SK-N-SH (cell line): ENCODE results near the gene RHOH. TPM values are rescaled to one million over a fixed set of nuclear protein-coding genes. Genes with fewer than 3 reads are reported as not detected.

Source experiments
- CTCF ChIA-PET: fragments of 300-600, 350-600 bp; formaldehyde crosslinking; extraction: SDS; loops from one replicate; lab custom pipeline; 2021; lab: Yijun Ruan, JAX
- POLR2A ChIA-PET: fragments of 350-600 bp; sonication (Branson Sonifier 250); formaldehyde crosslinking; extraction: SDS; loops from one replicate; lab custom pipeline; 2020; ENCODE audit warnings: antibody characterized with exemption, inconsistent platforms; lab: Yijun Ruan, JAX
- DNase-seq: peaks from one replicate; pipeline ENCODE4 v3.0.0; 2012
- H2AFZ ChIP-seq: fragments of 200-600 bp; sonication (generic); 2 replicates; pipeline ENCODE4 v1.8.1; 2016; ENCODE audit warnings: antibody characterized with exemption, mild to moderate bottlenecking, low read depth
- H3F3A ChIP-seq: fragments of 200-600 bp; sonication (generic); replicated peaks from 2 replicates; pipeline ENCODE3; 2016; ENCODE audit warnings: antibody characterized with exemption, mild to moderate bottlenecking; ENCODE audit not compliant: insufficient read depth
- H3K27ac ChIP-seq, 2 experiments: fragments of 200-500 bp in 1 of 2; fragments of 200-600 bp in 1 of 2; sonication (Bioruptor generic) in 1 of 2; sonication (generic), shearing (Covaris generic) in 1 of 2; 2 replicates each; pipeline versions ENCODE4 v1.5.1 to v1.6.1; 2014 to 2016; ENCODE audit warnings: low read depth in 2 of 2, inconsistent platforms in 1 of 2, low read length in 1 of 2, mild to moderate bottlenecking in 1 of 2, mixed read lengths in 1 of 2
- H3K27me3 ChIP-seq: fragments of 200-600 bp; sonication (generic), shearing (Covaris generic); 2 replicates; pipeline ENCODE4 v1.6.1; 2016; ENCODE audit warnings: mixed run types; ENCODE audit not compliant: insufficient read depth
- H3K36me3 ChIP-seq, 2 experiments: fragments of 200-500 bp in 1 of 2; fragments of 200-600 bp in 1 of 2; sonication (Bioruptor generic) in 1 of 2; sonication (generic) in 1 of 2; replicated peaks in 1 of 2; 2 replicates each; pipeline versions ENCODE3 to v1.5.1; 2014 to 2016; ENCODE audit warnings: low read length in 1 of 2, mild to moderate bottlenecking in 1 of 2; ENCODE audit not compliant: insufficient read depth in 2 of 2, control insufficient read depth in 1 of 2
- H3K4me1 ChIP-seq, 2 experiments: fragments of 200-500 bp in 1 of 2; fragments of 200-600 bp in 1 of 2; sonication (Bioruptor generic) in 1 of 2; sonication (generic), shearing (Covaris generic) in 1 of 2; 2 replicates each; pipeline versions ENCODE4 v1.5.1 to v1.6.1; 2014 to 2016; ENCODE audit warnings: low read depth in 1 of 2, low read length in 1 of 2, mixed run types in 1 of 2; ENCODE audit not compliant: insufficient read depth in 2 of 2, control insufficient read depth in 1 of 2
- H3K4me2 ChIP-seq: fragments of 200-600 bp; sonication (generic), shearing (Covaris generic); 2 replicates; pipeline ENCODE4 v1.6.1; 2017; ENCODE audit warnings: mixed run types
- H3K4me3 ChIP-seq, 2 experiments: fragments of 200-500 bp in 1 of 2; fragments of 200-600 bp in 1 of 2; sonication (Bioruptor generic) in 1 of 2; sonication (generic), shearing (Covaris generic) in 1 of 2; 2 replicates each; pipeline versions ENCODE4 v1.5.1 to v1.8.1; 2014 to 2016; ENCODE audit warnings: low read depth in 2 of 2, inconsistent platforms in 1 of 2, low read length in 1 of 2, mild to moderate bottlenecking in 1 of 2, mixed read lengths in 1 of 2, moderate library complexity in 1 of 2
- H3K79me2 ChIP-seq: fragments of 200-600 bp; sonication (generic); 2 replicates; pipeline ENCODE4 v1.8.1; 2017; ENCODE audit warnings: mild to moderate bottlenecking; ENCODE audit not compliant: insufficient read depth
- H3K9ac ChIP-seq: fragments of 200-600 bp; sonication (generic); 2 replicates; pipeline ENCODE4 v1.6.1; 2017; ENCODE audit warnings: mixed run types
- H3K9me2 ChIP-seq: fragments of 200-600 bp; sonication (generic); 2 replicates; pipeline ENCODE4 v1.6.1; 2017; ENCODE audit warnings: mixed run types
- H3K9me3 ChIP-seq: fragments of 200-600 bp; sonication (generic); 2 replicates; pipeline ENCODE4 v1.6.1; 2017; ENCODE audit warnings: mixed run types, mild to moderate bottlenecking, moderate library complexity
- H4K20me1 ChIP-seq: fragments of 200-600 bp; sonication (generic); 2 replicates; pipeline ENCODE4 v1.6.1; 2017; ENCODE audit warnings: mild to moderate bottlenecking, mixed run types; ENCODE audit not compliant: insufficient read depth
- FOXJ3 ChIP-seq: sonication (generic); formaldehyde crosslinking; IDR thresholded peaks from 2 replicates; pipeline ENCODE4 v1.5.1; 2020; ENCODE audit warnings: mild to moderate bottlenecking, missing genetic modification reagents
- FOXM1 ChIP-seq: IDR thresholded peaks from 2 replicates; pipeline ENCODE4 v1.4.0; 2012; ENCODE audit warnings: low read depth, mild to moderate bottlenecking
- GABPA ChIP-seq: IDR thresholded peaks from 2 replicates; pipeline ENCODE4 v1.4.0; 2012; ENCODE audit warnings: low read depth, mild to moderate bottlenecking
- GATA2 ChIP-seq: sonication (generic); formaldehyde crosslinking; IDR thresholded peaks from 2 replicates; pipeline ENCODE4 v1.5.0; 2020; ENCODE audit warnings: mild to moderate bottlenecking, missing genetic modification reagents
- JUND ChIP-seq: IDR thresholded peaks from 2 replicates; pipeline ENCODE4 v1.4.0; 2012
- MEF2A ChIP-seq: IDR thresholded peaks from 2 replicates; pipeline ENCODE4 v1.4.0; 2012; ENCODE audit warnings: low read depth, borderline replicate concordance
- MXI1 ChIP-seq: IDR thresholded peaks from 2 replicates; pipeline ENCODE4 v1.6.1; 2012; ENCODE audit warnings: mild to moderate bottlenecking, low read depth, low read length, improper control_type of control experiment
- NRF1 ChIP-seq: IDR thresholded peaks from 2 replicates; pipeline ENCODE4 v1.6.1; 2012; ENCODE audit warnings: low read depth, mild to moderate bottlenecking, low read length
- PBX3 ChIP-seq: IDR thresholded peaks from 2 replicates; pipeline ENCODE4; 2012
- POLR2AphosphoS5 ChIP-seq: IDR thresholded peaks from 2 replicates; pipeline ENCODE4 v1.6.1; 2012; ENCODE audit warnings: low read depth, low read length
- RCOR1 ChIP-seq: fragments of 150-350 bp; IDR thresholded peaks from 2 replicates; pipeline ENCODE4 v1.6.1; 2017; ENCODE audit warnings: antibody characterized with exemption, low read length
- SIN3A ChIP-seq: IDR thresholded peaks from 2 replicates; pipeline ENCODE4 v1.6.1; 2012; ENCODE audit warnings: low read depth, mild to moderate bottlenecking, low read length, moderate library complexity, borderline replicate concordance
- SMC3 ChIP-seq: IDR thresholded peaks from 2 replicates; pipeline ENCODE4 v1.6.1; 2012; ENCODE audit warnings: low read depth, low read length, improper control_type of control experiment
- TCF12 ChIP-seq: IDR thresholded peaks from 2 replicates; pipeline ENCODE4 v1.4.0; 2012
- TEAD4 ChIP-seq: IDR thresholded peaks from 2 replicates; pipeline ENCODE4 v1.4.0; 2012; ENCODE audit warnings: mild to moderate bottlenecking, borderline replicate concordance; ENCODE audit not compliant: insufficient read depth
- USF2 ChIP-seq: fragments of 150-350 bp; IDR thresholded peaks from 2 replicates; pipeline ENCODE4 v1.6.1; 2017; ENCODE audit warnings: antibody characterized with exemption, low read length, low read depth, borderline replicate concordance
- YY1 ChIP-seq: IDR thresholded peaks from 2 replicates; pipeline ENCODE4 v1.4.0; 2012; ENCODE audit warnings: low read depth, mild to moderate bottlenecking
- WGBS: methylation state at CpG from one replicate; pipeline ENCODE4 v1.1.6; 2017; ENCODE audit warnings: low lambda C conversion rate; 5-methylcytosine and 5-hydroxymethylcytosine counted together
- polyA plus RNA-seq, 3 experiments: library from polyadenylated mRNA; depleted of rRNA; stranded (reverse); fragments of >200 nt; gene quantifications; 2 replicates each; pipeline ENCODE4 v1.2.3, GENCODE V29; 2012
- TF ChIP-seq, protein P1 (sequence below): IDR thresholded peaks from 2 replicates; pipeline ENCODE4 v1.4.0; 2012; ENCODE audit warnings: low read depth, borderline replicate concordance
- TF ChIP-seq, protein P2 (sequence below): fragments of 150-350 bp; IDR thresholded peaks from 2 replicates; pipeline ENCODE4 v1.6.1; 2016; ENCODE audit warnings: mild to moderate bottlenecking, low read depth, low read length

RHOH gene
- polyA plus RNA-seq, 1 of the 3 experiments (the other 2 are of a cell fraction) = not detected

DNA sequence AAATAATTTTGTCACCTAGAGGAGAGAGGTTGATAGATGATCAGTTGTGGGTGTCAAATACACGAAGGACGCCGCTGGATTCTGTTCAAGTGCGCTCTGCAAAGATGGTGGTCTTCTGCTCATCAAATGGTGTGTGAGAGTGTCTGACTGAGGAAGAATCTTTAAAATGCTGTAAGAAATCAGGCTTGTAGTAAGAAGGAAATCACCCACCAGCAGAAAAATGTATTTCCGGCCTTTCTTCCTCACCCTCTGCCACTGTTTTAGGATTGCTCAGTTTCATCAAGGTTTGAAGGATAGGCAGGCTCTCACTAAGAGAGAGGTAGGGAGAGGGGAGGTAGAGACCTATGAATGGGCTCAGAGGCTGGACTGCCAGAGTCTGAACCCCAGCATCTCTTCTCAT is 28.7 kb downstream of the RHOH start (continued):
- TF ChIP-seq SIN3A = no peak

- Histone ChIP-seq H3K4me2 (no peak overlapping the region), H3F3A (no peaks in the 10 kb centered on the region), H3K27me3 (no peaks in the 10 kb centered on the region), H3K4me1 (no peaks in the 10 kb centered on the region), H4K20me1 (no peaks in the 10 kb centered on the region), H2AFZ (no peak overlapping the region), H3K27ac (no peak overlapping the region), H3K36me3 (no peaks in the 10 kb centered on the region), H3K79me2 (no peaks in the 10 kb centered on the region), H3K9me2 (no peaks in the 10 kb centered on the region), H3K9me3 (no peaks in the 10 kb centered on the region), H3K4me3 (no peak overlapping the region)
- no peak for DNase-seq
- 65% methylated on average over 2 of the region's 2 CpGs for WGBS
- POLR2A ChIA-PET = no interaction called here
- CTCF ChIA-PET = no interaction called here
- TF ChIP-seq PBX3 (no peak), RCOR1 (no peak), TCF12 (no peak), JUND (no peak), YY1 (no peak), TEAD4 (no peak), FOXM1 (no peak), NRF1 (no peak), MXI1 (no peak), POLR2AphosphoS5 (no peak), USF2 (no peak), FOXJ3 (no peak), GATA2 (CRISPR knock-in tag) (no peak), GABPA (no peak), MEF2A (no peak), SMC3 (no peak)
- TF ChIP-seq, protein P1, sequence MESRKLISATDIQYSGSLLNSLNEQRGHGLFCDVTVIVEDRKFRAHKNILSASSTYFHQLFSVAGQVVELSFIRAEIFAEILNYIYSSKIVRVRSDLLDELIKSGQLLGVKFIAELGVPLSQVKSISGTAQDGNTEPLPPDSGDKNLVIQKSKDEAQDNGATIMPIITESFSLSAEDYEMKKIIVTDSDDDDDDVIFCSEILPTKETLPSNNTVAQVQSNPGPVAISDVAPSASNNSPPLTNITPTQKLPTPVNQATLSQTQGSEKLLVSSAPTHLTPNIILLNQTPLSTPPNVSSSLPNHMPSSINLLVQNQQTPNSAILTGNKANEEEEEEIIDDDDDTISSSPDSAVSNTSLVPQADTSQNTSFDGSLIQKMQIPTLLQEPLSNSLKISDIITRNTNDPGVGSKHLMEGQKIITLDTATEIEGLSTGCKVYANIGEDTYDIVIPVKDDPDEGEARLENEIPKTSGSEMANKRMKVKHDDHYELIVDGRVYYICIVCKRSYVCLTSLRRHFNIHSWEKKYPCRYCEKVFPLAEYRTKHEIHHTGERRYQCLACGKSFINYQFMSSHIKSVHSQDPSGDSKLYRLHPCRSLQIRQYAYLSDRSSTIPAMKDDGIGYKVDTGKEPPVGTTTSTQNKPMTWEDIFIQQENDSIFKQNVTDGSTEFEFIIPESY = no peak
- TF ChIP-seq, protein P2, sequence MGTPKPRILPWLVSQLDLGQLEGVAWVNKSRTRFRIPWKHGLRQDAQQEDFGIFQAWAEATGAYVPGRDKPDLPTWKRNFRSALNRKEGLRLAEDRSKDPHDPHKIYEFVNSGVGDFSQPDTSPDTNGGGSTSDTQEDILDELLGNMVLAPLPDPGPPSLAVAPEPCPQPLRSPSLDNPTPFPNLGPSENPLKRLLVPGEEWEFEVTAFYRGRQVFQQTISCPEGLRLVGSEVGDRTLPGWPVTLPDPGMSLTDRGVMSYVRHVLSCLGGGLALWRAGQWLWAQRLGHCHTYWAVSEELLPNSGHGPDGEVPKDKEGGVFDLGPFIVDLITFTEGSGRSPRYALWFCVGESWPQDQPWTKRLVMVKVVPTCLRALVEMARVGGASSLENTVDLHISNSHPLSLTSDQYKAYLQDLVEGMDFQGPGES = no peak
- TF ChIP-seq, all 33 proteins: peak for 0
- no peak overlapping the region for H3K9ac ChIP-seq
Measured at GRCh38 chr4:40227284-40227683, 30.5 kb downstream of the RHOH start.
